HG03159 (cell line): ENCODE results near the gene YY2.
"Not testable (repeated sequence)": the region's sequence is repeated elsewhere in the genome, so short reads cannot be mapped to it uniquely, and the experiment has no call there.

Source experiments
- ATAC-seq: cut with Tn5 transposase; IDR thresholded peaks from one replicate; pipeline ENCODE4 v1.9.1; 2021; ENCODE audit warnings: mild to moderate bottlenecking, moderate library complexity; ENCODE audit not compliant: unreplicated experiment

Gene YY2

DNA sequence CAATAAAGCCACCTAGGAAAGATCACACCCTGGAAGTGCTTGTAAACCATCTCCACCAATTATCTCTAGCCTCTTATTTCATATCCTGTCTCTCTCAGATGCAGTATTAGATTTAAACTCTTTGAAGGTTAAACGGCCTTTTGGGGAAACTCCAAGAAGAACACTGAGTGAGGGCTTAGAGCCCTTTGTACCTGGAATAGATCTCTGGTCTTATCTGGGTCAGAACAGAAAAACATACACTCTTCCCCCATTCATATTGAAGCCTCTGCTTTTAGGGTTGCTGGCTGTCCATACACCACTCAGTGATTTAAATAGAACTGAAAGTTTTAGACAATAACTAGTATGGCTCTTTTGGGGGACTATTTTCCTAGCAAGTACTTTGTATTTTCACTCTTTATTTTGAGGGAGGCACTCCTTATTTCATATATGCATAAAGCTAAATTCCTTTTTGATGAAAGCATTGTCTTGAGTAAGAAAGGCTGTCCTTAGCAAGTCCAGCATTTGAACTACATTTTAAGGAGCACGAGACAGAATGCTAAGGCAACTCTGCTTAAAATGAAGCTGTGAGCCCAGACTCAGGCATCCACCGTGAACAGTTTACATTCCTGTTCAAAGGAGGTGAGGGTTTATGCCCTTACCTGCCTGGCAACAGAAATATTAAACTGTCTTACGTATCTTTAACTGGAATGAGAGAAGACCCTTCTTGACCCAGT is 17.4 kb downstream of the YY2 start:
- ATAC-seq, result no peak

DNA sequence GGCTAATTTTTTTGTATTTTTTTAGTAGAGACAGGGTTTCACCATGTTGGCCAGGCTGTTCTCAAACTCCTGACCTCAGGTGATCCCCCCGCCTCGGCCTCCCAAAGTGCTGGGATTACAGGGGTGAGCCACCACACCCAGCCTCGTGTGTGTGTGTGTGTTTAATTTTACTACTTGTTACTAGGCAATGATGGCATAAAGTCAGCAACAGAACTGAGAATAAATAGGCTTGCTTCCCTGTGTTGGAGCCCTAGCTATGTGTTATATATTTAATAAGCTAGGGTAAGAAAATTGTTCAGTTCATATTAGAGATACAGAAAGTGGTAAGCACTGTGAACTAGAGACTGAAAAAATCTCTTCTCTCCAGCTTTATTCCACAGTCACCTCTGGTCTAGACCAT is 18.4 kb downstream of the YY2 start:
- not testable (repeated sequence) for ATAC-seq

DNA sequence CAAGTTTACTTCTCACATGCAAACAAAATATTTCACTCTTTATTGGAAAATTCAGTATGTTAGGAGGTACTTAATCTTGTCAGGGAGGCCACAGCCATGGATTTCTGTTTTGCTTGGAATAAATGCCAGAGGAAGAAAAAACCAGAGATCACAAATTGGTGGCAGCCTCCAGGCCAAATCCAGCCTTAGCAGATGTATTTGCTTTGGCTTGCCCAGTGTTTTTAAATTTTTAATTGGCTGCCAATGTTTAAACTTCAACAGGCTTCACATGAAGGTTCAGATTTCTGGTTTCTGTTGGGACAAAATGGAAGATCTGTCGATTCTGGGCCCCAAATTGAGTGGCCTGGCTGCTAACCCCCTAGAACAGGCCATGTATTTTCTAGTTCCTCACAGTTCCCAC is 19.2 kb downstream of the YY2 start:
- ATAC-seq, result no peak

DNA sequence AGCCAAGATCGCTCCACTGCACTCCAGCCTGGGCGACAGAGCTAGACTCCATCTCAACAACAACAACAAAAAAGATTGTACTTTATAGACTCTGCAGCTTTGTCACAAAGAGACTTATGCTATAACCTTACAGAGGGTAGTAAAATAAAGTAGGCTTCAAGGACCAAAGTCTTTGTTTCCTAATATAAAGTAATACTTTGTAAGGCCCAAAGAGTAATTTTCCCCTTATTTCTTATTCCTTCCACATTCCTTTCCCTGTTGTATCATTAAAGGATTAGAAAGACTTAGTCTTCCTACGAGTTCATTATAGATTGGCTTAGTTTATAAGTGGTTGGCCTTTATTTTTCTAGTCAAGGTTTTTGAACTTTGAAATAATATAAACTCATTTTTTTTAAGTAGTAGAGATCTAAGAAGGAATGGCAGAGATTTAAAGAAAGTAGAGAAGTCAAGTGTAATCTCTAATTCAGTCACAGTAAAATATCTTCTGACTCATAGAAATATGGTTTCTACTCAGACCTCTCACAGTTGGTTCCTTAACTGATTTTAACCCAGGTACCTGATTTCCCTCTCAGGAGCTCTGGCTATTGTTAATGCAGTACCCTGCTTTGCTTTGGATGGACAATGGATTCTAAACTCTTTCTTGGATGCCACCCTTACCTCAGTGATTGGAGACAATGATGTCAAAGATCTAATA is 26.2 kb downstream of the YY2 start:
- ATAC-seq, result no peak

DNA sequence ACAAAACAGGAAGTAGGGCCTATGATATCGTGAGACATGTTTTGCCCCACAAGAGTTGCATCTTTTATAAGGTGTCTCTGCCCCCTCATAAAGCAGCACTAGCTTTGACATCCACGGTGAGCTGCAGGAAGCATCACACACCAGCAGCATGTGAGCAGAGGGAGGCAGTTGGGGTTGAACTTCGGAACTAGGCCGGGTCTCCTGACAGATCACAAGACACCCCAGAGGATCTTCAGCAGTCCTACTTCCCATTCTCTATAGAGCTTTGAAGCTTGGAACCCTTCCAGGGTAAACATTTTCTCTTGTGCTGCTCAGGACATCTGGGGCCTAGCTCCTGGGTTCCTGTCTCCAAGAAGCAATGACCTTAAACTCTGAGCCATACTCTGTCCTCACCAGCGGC is 27.5 kb downstream of the YY2 start:
- no peak for ATAC-seq

DNA sequence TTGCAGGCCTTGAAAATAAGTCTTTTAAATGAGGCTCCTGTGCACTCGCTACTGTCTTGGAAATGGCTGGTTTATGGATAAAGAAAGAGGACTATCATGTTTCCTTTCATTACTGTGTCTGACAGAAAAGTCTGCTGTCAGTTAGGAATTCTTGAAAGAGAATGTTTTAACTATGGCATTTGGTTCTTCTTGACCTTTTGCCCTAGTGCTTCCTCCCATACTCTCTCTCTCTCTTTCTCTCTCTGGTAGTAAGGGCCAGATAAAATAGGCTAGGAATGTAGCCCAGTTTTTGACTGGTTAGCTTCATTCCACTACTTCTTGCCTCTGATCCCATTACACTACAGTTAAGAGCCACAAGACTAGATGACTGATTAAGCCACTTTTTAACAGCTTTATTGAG is 29.8 kb downstream of the YY2 start:
- ATAC-seq, result no peak

DNA sequence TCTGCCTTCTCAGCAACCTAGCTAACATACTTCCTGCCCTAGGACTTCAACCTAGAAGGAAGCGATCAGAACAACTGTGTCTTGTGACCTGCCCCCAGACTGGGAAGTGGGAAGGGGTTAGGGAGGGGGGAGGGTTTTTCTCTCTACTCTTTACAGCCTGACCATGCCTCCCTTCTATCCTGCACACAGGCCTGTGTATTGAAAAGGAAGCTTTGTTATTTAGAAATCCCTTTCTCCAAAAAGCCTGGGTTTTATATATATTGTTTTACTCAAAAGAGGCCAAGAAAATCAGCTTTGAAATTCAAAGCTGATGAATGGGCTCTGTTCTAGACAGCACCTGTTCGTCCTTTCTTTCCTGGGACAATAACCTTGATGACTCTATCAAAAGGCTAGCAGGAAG is 49.5 kb downstream of the YY2 start:
- ATAC-seq, result no peak

DNA sequence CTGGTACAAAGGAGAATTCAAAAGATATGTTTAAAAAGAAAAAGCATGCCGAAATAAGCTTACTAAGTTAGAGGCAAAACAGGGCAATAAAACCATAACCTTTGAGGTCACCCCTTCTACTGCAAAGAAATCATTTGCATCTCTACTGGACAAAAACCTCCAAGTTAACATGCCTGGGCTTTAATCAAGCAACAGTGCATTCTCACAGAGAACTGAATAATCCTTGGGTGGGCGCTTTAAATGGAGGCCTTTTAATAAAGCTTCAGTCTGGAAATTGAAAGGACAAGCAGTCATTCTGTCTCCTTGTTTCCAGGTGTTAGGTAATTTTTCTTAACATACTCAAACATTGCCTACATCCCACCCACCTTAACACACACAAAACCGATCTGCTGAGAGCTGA is 50.2 kb downstream of the YY2 start:
- ATAC-seq, result no peak

DNA sequence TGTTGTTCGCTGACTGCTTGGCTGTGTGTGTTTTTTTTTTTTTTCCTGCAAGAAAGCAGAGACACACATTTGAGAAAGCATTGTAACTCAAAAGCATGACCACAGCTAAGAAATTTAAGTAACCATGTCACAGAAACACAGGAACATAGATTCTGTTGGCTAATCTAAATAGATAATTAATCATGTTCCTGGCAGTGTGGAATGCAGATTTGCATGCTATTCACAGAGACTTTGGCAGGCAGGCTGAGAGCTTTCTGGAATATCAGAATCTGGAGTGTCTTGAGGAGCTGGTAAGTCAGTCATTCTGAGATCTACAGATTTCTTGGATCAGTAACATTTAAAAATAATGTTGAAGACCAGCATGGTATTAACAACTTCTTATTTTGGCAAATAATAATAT is 51.5 kb downstream of the YY2 start:
- ATAC-seq, result no peak
